NCI-H526 treated with DMSO at 0.1 percent for 48 hours (cell line): Measurements from ENCODE around the gene ANO6.
"Not testable (repeated sequence)": the region's sequence is repeated elsewhere in the genome, so short reads cannot be mapped to it uniquely, and the experiment has no call there.

ENCODE experiments used
- DNase-seq: peaks from one replicate; lab custom pipeline; 2025; lab: John Stamatoyannopoulos, UW

The ANO6 gene

DNA sequence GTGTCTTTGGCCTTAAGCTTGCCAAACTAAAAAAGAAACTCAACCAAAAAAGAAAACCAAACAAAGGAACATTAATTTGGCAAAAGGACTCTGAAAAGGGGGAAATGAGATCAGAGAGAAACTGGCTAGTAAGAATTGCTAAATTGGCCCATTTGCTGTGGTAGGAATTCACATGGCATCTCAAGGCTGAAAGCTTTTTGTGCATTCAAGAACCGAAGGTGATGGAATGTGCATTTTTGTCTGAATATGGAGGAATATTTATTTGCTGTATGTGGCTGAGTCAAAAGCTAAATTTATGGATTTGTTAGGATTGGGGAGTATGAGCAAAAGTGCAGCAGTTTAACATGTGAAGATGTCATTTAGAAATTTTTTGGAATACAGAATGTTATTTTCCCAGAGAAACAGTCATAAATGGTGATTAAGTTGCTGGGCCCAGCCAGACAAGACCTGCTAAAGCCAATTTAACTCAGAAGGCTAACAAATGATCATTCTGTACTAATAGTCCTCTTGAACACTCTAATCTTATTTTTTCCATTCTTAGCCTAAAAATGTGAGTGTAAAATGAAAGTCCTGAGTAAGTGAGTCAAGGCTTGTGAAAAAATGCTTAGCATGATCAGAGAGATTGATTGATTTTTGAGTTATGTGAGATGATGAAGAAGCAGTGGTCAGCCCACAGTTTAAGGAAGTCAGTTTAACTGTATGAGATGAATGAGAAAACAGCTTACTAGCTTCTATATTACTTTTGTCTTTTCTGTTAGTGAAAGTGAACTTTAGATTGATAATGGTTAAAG, 94.1 kb downstream of the ANO6 start:
- no peak for DNase-seq

DNA sequence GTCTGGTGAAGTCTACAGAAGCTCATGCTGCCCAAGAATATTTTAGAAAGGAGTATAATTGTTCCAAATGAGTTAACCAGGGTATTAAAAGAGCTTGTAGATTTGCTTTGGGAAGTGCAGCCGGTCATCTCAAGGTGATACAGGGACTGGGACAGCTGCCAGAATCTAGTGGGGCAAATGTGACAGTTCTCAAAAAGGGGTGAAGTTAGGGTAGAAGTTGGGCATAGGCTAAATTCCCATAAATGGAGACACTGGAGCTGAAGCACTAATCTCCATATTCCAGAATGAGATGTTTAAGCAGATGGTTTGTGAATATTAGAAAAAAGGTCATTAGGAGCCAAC, 94.7 kb downstream of the ANO6 start:
- DNase-seq, result no peak

DNA sequence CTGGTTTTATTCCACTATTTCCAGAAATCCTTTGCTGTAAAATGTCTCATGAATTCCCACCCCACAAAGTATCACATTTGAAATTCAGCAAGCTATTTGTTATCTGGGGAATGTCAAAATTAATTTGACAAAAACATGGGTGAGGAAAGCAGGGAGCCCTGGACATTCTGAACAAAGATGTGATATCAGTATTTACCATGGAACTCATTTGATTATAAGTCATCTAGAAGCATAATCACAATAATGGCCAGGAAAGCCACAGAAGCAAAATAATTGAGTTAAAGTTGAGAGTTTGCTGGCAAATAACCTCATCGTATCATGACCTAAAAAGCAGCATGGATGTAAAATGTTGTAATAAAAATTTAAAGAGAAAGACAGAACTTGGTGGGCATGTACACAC, 96.1 kb downstream of the ANO6 start:
- DNase-seq, result no peak

DNA sequence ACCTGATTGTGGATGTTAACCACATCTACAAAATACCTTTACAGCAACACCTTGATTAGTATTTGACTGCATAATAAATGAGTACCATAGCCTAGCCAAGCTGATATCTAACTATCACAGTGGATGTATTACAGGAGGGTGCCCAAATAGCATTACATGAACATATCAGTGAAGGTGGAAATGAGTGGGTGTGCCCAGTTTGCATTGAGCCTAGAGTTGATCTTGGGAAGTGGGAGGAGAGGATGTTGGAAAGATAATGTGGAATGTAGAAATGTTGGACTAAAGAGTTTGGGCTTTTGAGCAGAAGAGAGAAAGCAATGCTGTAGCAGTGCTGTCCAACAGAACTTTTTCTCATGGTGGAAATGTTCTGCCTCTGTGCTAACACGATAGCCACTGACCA, 98.9 kb downstream of the ANO6 start:
- DNase-seq, result no peak

DNA sequence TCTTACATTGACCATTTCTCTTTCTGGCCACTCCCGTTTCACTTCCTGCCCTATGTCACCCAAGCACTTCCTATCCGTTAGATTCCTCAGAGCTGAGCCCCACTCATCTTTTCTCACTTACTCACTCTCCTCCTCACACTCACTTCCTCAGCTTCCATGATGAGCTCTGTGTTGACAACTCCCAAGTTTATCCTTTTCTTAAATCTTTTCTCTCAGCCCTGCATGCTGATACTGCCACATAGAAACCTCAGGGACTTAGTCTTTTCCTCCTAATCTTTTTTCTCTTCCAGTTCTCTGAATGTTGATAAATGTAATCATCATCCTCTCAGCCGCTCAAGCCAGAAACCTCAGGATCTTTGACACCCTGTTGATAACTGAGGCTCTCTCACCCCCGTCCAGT, 99.6 kb downstream of the ANO6 start:
- no peak for DNase-seq

DNA sequence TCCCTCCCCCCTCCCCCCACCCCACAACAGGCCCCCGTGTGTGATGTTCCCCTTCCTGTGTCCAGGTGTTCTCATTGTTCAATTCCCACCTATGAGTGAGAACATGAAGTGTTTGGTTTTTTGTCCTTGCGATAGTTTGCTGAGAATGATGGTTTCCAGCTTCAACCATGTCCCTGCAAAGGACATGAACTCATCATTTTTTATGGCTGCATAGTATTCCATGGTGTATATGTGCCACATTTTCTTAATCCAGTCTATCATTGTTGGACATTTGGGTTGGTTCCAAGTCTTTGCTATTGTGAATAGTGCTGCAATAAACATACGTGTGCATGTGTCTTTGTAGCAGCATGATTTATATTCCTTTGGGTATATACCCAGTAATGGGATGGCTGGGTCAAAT, 101.4 kb downstream of the ANO6 start:
- not testable (repeated sequence) for DNase-seq

DNA sequence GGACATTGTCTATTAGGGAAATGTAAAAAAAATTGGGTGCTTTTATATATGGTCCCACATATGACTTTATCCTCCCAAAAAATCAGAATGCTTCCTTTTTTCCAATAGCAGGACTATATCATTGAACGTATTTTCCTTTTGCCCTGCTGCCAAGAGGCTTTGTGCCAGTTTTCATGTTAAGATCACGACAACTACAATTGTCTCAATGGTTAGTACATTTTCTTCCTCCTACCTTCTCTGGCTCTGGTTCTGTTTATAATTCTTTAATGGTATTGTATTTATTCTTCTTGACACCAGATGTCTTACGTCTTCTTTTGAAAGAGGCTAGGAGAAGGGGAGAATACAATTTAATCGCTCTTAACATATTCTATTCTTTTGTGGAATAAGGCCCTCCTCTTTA, 106.9 kb downstream of the ANO6 start:
- DNase-seq, result no peak

DNA sequence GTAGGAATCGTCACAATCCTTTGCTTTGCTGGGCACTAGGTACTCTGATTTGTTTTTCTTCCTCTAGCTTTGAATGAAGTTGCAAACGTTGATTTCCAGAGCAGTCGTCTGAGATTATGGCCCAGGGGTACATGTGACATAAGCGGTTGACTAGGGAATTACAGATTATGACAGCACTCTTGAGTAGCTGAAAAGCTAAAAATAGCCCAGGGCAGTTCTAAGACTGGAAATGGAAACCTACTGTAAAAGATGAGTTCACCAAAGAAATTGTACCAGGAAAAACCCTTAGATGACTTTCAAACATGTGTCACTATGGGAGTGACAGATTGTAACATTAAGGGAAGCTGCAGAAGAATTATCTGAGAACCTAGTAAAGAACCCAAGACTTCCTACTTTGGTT, 108.5 kb downstream of the ANO6 start:
- no peak for DNase-seq

DNA sequence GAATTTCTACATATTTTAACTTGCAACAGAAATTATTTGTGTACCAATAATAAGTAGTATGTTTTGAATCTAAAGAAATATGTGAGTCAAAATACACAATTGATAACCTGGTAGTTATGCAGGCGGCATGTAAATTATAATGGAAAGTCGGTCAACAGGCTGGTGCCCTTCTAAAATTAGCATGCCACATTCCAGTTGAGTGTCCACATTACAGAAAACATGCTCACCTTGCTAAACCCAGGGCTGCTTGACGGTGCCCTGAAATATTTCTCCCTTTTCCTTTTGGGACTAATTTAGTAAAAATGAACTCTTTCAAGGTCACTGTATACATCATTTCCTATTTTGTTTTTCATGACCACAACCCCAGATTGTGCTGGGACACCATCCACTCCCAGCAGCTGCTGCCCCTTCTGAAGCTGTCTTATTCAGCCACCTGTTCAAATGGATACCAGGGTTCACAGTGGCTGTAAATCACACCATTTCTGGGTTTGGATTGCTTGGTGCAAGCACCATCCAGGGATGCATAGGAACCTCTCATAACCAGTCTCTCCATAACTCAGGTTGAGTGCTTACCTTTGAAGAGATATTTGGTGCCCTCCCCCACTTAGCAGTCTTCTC, 110.6 kb downstream of the ANO6 start:
- DNase-seq, result peak; percentile 9

DNA sequence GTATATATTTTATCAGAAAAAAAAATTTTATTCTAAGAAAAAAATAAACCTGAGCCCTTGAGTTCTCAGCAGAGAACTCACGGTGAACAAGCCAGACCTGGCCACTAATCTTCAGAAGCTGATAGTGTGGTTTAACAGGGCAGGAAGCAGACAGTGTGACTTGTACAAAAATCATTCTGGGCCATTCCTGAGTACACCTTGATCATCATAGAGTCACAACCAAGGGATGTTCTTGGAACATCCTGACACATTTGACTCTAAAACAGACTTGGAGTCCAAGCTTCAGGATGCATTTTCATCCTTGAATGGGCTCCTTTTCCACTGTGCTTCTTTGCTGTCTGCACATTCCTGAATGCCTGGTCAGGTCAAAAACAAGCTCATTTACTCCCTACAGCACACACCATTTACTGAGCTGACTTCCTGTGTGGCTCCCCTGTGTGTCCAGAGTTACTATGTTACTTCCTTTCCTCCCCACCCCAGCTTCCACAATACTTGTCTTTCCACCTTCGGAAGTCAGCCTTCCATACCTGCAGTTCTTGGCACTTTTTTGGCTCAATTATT, 112.0 kb downstream of the ANO6 start:
- DNase-seq, result no peak

DNA sequence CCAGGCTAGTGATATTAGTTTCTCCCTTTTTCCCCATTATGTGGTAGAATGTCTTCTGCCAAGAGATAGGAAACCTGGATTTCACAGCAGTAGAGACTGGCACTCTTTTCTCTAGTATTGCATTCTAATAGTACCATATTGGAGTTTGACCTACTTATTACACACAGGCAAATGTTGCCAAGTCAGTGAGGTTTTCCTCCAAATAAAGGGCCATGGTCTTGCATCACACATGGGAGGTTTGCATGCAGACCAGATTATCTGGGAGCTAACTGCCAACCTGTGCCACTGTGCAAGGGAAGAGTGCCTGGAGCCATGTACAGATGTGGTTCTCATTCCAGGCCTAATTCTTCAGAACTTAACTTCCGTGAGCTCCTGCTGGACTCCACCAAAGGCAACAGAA, 113.3 kb downstream of the ANO6 start:
- no peak for DNase-seq

DNA sequence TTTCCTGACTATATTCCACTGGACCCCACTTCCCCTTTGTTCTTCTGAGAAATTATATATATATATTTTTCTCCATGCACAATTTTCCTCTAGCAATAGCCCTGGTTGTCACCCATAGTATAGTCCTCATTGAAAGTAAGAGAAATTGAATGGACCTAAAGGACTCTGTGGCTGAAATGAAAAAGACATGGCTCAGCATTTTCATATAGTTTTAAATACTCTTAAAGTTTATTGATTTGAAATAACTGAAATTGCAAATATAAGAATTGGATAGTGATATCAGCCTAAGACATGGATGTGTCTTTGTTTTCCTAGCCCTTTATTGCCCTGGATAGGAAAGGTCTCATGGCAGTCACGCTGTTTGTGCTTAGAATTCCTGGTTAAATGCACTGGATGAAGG, 113.8 kb downstream of the ANO6 start:
- no peak for DNase-seq

DNA sequence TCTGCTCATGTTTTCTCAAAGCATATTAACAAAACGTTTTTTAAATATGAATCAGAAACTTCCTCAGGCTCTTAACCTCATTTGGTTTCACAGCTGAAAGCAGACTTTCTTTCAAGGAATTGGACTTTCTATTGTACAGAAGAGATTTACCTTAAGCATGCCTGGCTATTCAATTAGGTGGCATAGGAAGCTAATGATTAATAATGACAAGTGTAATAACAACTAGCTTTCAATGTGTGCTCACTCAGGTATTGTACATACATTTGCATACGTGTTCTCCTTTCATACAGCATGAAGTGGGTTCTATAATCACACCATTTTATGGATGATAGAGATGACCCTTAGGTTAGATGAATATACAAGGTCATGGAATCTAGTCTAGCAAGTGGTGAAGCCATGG, 115.7 kb downstream of the ANO6 start:
- DNase-seq, result no peak

DNA sequence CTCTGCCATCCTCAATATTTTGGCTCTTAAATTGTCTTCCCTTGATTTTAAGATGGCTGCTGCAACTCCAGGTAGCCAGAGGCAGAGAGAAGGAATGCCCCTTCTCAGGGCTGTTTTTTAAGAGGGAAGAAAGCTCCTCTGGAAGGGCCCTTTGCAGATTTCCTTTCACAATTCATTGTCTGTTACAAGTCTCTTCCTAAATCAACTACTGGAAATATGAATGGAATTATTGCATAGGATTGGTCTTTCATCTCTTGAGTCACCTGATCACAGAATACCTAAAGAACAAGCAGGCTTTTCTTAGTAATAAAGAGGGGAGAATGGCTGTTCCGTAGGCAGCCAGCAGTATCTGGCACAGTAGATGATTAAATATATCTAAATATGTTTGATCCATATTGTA, 118.5 kb downstream of the ANO6 start:
- no peak for DNase-seq

DNA sequence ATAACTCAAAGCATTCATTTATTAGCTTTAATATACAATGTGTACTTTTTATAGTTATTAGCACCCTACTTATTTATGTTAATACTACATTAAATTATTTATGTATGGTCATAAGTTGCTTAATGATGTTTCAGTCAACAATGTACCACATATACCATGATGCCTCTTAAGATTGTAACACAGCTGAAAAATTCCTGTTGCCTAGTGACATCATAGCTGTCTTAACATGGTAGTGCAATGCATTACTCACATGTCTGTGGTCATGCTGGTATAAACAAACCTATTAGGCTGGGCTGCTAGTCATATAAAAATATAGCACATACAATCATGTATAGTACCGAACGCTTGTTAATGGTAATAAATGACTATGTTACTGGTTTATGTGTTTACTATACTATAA, 120.4 kb downstream of the ANO6 start:
- no peak for DNase-seq

DNA sequence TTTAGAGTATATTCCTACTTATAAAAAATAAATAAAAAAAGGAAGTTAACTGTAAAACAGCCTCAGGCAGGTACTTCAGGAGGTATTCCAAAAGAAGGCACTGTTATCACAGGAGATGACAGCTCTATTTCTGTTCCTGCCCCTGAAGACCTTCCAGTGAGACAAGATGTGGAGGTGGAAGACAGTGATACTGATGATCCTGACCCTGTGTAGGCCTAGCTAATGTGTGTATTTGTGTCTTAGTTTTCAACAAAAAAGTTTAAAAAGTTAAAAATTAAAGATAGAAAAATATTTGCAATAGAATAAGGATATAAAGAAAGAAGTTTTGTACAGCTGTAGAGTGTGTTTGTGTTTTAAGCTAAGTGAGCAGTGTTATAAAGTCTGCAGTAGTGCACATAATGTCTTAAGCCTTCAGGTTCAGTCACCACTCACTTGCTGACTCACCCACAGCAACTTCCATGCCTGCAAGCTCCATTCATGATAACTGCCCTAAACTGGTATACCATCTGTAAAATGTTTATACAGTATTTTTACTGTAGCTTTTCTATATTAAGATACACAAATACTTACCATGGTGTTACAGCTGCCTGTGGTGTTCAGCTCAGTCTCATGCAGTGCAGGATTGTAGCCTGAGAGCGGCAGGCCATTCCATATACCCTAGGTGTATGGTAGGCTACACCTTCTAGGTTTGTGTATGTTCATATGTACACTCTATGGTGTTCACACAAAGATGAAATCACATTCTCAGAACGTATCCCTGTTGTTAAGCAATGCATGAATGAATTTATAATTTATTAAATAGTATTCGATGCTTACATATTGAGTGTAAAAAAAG, 121.1 kb downstream of the ANO6 start:
- no peak for DNase-seq

DNA sequence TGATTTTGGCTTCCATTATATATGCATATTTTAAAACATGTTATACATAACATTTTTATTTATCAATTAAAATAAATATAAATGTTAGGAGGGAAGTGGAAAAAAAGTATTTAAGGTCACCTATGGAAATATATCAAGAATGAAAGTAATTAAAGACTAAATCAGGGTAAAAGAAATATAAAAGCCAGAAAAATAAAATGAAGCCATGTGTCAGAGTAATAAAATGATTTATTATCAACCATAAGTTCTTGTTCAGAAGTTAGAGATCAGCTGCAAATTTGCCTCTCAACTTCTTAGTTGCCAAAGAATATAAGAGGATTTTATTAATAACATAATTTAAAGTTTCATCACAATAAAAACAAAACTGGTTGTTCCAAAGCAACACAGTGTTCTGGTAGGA, 121.9 kb downstream of the ANO6 start:
- no peak for DNase-seq

DNA sequence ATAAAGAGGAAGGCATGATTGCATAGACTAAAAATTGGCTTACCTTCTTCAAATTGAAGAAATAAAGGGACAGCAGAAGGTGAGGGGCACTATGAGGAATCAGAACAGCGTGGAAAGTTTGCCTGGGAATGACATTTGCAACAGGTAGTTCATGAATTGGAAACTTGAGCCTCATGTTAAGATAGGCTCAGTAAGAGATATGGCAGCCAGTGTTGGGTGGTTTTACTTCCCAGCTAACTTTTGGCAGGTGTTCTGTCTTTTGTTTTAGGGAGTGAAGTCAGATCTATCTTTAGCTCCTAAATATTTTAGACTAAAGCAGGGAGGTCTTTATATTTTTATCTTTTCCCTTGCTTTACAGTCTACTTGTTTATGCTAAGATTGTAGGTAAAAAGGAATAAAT, 122.4 kb downstream of the ANO6 start:
- DNase-seq, result no peak

DNA sequence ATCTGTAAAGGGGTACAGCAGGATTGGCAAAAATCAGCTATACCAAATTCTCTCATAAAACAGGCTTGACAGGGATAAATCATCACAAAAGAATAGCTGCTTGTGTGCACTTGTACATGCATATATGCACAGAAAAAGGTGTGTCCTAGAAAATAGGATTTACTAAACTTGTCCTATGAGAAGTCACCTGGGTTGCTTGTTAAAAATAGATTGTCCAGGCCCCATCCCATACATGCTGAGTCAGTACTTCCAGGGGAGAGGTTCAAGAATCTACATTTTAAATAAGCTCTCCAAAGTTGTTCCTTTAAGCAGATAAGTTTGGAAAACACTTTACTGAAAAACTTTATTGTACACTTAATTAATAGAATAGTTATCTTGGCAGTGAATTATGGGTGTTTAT, 123.1 kb downstream of the ANO6 start:
- DNase-seq, result no peak

DNA sequence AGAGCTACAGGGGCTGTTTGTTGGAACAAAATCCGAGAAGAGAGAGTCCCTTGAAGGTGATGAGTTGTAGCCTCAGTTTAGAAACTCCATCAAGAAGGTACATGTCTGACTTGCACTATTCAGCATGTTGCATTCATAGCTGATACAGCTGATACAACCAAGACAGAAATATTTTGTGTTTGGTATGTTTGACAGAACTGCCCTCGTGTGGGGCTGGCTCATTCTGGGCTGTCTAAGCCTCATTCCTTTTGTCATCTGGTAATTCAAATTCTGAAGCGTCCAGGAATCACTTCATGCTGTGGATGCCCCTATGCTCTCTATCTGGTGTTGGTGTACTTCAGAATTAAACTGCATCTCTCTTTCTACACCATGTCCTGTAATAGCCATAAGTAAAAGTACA, 126.3 kb downstream of the ANO6 start:
- no peak for DNase-seq

DNA sequence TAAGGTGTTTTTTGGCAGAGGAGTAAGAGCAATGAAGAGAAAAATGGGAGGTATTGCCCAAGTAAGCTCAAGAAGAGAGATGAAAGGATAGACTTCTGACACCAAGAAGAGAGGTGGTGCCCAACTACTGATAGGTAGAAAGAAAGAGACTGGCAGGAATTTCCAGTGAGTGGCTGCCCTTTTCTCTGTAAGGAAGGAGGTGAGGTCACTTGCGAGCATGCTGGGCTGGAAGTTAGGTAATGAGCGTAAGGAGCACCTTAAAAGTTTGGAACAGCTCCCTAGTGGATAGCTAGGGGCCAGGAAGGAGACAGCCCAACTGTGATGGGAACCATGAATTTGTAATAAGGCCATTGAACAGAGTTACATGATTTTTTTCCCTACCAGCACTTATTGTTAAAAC, 127.0 kb downstream of the ANO6 start:
- DNase-seq, result no peak

DNA sequence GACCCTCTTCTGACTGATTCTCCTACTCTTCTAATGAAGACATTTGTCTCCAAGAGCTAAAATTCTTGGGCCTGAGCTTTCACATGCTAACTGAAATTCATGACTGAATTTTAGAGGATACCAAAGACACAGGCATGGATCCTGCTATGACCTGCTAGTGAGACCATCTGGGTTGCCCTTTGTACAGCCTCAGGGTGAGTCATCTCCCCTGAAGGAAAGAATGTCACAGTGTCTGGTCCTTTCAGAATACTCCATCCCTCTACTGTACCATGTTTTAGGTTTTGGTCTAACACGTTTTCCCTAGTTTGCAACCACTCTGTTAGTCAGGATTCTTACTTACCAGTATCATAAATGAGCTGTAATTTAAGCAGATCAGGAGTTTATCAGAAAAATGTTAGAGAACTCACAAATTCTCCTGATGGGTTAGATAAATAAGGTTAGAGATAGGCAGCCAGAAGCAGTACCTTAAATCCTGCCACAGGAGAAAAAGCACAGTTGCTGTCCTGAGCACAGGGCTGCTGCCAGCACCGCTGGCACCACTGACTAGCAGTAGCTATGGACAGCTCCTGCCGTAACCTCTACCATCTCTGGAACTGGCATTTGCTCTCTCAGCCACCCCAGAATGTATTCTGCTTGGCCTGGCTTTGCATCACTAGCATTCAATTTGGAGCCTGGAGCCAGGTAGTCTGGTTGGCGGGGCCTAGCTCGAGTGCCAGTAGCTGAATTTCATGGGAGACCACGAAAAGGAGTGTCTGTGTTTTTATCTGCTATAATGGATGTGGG, 127.6 kb downstream of the ANO6 start:
- DNase-seq, result no peak
